Aorta (tissue), 5 donors: ENCODE measurements around the gene TTLL8. TPM values are rescaled to one million over a fixed set of nuclear protein-coding genes. Genes with fewer than 3 reads are reported as not detected.
"Not testable (repeated sequence)": the region's sequence is repeated elsewhere in the genome, so short reads cannot be mapped to it uniquely, and the experiment has no call there.

Source experiments
- ATAC-seq: fragments of 200-7000 bp; cut with Tn5 transposase; one replicate; pipeline ENCODE4 v1.9.1; 2022; ENCODE audit warnings: moderate library complexity; ENCODE audit not compliant: low FRiP score
- DNase-seq, 2 donors: peaks; one replicate each; pipeline ENCODE4 v3.0.0-alpha.2; 2020
- H3K27ac ChIP-seq, 2 donors: one replicate each; pipeline ENCODE4 v1.5.1; 2013; ENCODE audit warnings: low read length in 2 of 2, mild to moderate bottlenecking in 2 of 2, moderate library complexity in 2 of 2, control low read depth in 1 of 2, inconsistent platforms in 1 of 2, low read depth in 1 of 2
- H3K27me3 ChIP-seq, 2 donors: one replicate each; pipeline ENCODE4 v1.6.1; 2013; ENCODE audit warnings: control low read depth in 1 of 2, low read length in 1 of 2, mild to moderate bottlenecking in 1 of 2, moderate library complexity in 1 of 2; ENCODE audit not compliant: insufficient read depth in 2 of 2, control insufficient read depth in 1 of 2
- H3K36me3 ChIP-seq, 2 donors: one replicate each; pipeline ENCODE4 v1.6.1; 2013; ENCODE audit warnings: control low read depth in 1 of 2, low read length in 1 of 2, mild to moderate bottlenecking in 1 of 2; ENCODE audit not compliant: insufficient read depth in 2 of 2, control insufficient read depth in 1 of 2
- H3K4me1 ChIP-seq, 2 donors: one replicate each; pipeline ENCODE4 v1.6.1; 2013; ENCODE audit warnings: low read length in 2 of 2, control low read depth in 1 of 2, mild to moderate bottlenecking in 1 of 2, moderate library complexity in 1 of 2; ENCODE audit not compliant: insufficient read depth in 2 of 2, control insufficient read depth in 1 of 2
- H3K4me3 ChIP-seq, 2 donors: one replicate each; pipeline ENCODE4 v1.5.1; 2013; ENCODE audit warnings: low read length in 2 of 2, control low read depth in 1 of 2, mild to moderate bottlenecking in 1 of 2
- H3K9me3 ChIP-seq: one replicate; pipeline ENCODE4 v1.6.1; 2013; ENCODE audit warnings: mild to moderate bottlenecking, low read length; ENCODE audit not compliant: control insufficient read depth
- WGBS, 2 donors: extraction: QIAGEN DNeasy Blood & Tissue Kit; methylation state at CpG; one replicate each; pipeline ENCODE4 v1.1.7; 2013; 5-methylcytosine and 5-hydroxymethylcytosine counted together
- intact Hi-C, 2 donors: fragments of 100-400 bp; cut with DNase I; formaldehyde crosslinking; loops; one replicate each; pipeline versions ENCODE4 v1.14.2 to v1.15.0; 2022
- polyA plus RNA-seq, 2 donors: library from polyadenylated mRNA; stranded (reverse); fragments of 200-250 nt; gene quantifications; one replicate each; pipeline ENCODE4 v1.2.3, GENCODE V29; 2013
- total RNA-seq, 2 donors: library from RNA; stranded (reverse); fragmentation: NEBNext Ultra II Directional; extraction: Animal tissue kit (Norgen Biotek cat#: 25700); gene quantifications; one replicate each; pipeline ENCODE4 v1.2.1, GENCODE V29; 2021
- donor health status: healthy with polysubstance abuse.
- donor health status: Bipolar disorder and iron deficiency.
- donor health status: DM: no; HTN: no; CAD: no.
- donor health status: DM: no; HTN: no; CAD: no.
- donor health status: DM: yes; HTN: yes; CAD: no.

TTLL8 gene
- total and polyA plus RNA-seq, 4 donors: not detected

DNA sequence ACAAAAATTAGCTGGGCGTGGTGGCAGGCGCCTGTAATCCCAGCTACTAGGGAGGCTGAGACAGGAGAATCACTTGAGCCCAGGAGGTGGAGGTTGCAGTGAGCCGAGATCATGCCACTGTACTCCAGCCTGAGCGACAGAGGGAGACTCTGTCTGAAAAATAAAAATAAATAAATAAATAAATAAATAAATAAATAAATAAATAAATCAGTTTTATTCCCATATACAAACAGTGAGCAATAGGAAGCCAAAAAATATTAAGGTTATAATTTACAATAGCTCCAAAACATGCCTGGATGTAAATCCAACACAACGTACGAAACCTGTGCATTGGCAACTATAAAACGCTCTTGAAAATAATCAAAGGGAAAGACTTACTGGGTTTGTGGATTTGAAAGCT lies 76.3 kb downstream of the TTLL8 start:
- not testable (repeated sequence) for DNase-seq, H3K27ac ChIP-seq, H3K27me3 ChIP-seq, H3K9me3 ChIP-seq, H3K4me1 ChIP-seq, ATAC-seq, H3K36me3 ChIP-seq, H3K4me3 ChIP-seq
- whole genome bisulfite sequencing, 2 donors: 93 to 96% methylated on average over 7 of the region's 7 CpGs
- intact Hi-C loops: loop anchor here in 1 of 2 donors (5.0 kb wide), 1 partner anchor 46 kb away; no protein-coding TSS in a partner anchor

DNA sequence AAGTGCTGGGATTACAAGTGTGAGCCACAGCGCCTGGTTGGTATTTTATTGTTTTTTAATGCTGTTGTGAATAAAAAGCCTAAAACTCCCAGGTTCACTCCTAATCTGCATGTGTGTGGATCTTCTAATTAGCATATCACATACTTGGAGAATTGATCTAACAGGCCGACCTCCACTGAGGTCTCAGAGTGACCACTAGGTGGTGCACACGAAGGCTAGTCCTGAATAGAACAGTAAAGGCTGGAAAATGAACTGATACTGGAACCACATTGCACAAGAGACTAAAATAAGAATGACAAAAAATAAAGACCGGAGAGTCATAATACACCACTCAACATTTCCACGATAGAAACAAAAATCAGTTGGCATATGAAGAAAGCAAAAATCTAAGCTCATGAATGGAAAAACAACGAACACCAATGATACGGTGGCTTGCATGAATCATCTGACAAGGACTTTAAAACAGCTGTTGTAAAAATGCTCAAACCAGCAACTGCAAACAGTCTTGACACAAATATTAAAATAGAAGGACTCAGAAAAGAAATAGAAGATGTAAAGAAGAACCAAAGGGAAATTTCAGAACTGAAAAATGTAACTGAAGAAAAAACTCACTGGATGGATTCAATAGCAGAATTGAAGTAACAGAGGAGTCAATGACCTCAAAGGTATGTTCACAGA lies 78.4 kb downstream of the TTLL8 start:
- H3K4me3 ChIP-seq: no peak overlapping the region
- intact Hi-C loops: loop anchor here (5.0 to 10.0 kb wide), 3 partner anchors 48 to 55 kb away; no protein-coding TSS in a partner anchor
- H3K27me3 ChIP-seq: no peaks in the 10 kb centered on the region
- no peaks in the 10 kb centered on the region for H3K9me3 ChIP-seq
- DNase-seq (peak; percentile 38 to 51), ATAC-seq (peak; percentile 55)
- H3K36me3 ChIP-seq: no peaks in the 10 kb centered on the region
- H3K27ac ChIP-seq: no peak overlapping the region
- no peaks in the 10 kb centered on the region for H3K4me1 ChIP-seq
- WGBS, 2 donors: 53 to 55% methylated on average over 7 of the region's 7 CpGs

DNA sequence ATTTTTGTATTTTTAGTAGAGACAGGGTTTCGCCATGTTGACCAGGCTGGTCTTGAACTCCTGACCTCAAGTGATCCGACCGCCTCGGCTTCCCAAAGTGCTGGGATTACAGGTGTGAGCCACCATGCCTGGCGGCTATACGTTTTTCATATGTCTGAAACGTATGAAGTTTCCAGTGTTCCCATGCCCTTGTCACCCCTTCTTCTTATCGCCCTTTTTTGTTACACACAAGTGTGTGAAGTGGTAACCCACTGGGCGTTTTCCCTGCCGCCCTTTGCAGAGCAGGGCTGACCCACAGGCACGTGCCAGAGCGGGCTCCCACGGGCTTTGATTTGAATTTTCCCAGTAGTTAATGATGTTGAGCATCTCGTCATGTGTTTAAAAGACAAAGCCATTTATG lies 80.5 kb downstream of the TTLL8 start:
- Histone ChIP-seq H3K27ac (no peak overlapping the region), H3K4me3 (no peak overlapping the region), H3K36me3 (no peaks in the 10 kb centered on the region), H3K9me3 (no peaks in the 10 kb centered on the region), H3K4me1 (no peaks in the 10 kb centered on the region), H3K27me3 (no peaks in the 10 kb centered on the region)
- ATAC-seq (no peak), DNase-seq (peak in 1 of 2 donors; percentile 45)
- intact Hi-C loops: loop anchor here in 1 of 2 donors (5.0 to 10.0 kb wide), 2 partner anchors 53 to 55 kb away; no protein-coding TSS in a partner anchor
- WGBS, 2 donors: 71 to 81% methylated on average over 14 of the region's 14 CpGs

DNA sequence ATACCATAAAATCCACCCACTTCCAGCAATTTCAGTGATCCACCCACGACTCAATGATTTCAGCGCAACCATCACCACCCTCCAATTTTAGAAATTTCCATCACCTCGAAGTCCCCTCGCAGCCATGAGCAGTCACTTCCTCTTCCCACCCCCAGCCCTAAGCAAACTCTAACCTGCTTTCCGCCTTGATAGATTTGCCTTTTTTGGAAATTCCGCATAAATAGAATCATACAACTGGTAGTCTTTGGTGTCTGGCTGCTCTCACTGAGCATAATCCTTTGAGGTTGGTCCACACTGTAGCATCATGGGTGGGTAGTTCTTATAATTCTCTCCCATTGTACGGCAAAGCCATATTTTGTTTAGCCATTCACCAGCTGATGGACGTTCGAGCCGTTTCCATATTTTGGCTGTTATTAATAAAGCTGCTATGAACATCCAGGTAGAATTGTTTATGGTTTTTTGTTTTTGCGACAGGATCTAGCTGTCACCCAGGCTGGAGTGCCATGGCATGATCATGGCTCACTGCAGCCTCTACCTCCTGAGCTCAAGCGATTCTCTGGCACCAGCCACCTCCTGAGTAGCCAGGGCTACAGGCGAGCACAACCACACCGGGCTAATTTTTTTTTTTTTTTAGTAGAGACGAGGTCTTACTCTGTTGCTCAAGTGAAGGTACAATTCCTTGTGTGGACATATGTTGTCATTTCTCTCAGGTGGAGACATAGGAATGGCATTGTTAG lies 81.5 kb downstream of the TTLL8 start:
- Histone ChIP-seq H3K4me1 (no peaks in the 10 kb centered on the region), H3K27me3 (no peaks in the 10 kb centered on the region), H3K9me3 (no peaks in the 10 kb centered on the region), H3K4me3 (no peak overlapping the region), H3K36me3 (no peaks in the 10 kb centered on the region), H3K27ac (no peak overlapping the region)
- intact Hi-C loops: loop anchor here in 1 of 2 donors (5.0 to 10.0 kb wide), 2 partner anchors 52 to 56 kb away; no protein-coding TSS in a partner anchor
- ATAC-seq (peak; percentile 3), DNase-seq (peak in 1 of 2 donors; percentile 13)
- 52 to 60% methylated on average over 15 of the region's 15 CpGs for WGBS, 2 donors

DNA sequence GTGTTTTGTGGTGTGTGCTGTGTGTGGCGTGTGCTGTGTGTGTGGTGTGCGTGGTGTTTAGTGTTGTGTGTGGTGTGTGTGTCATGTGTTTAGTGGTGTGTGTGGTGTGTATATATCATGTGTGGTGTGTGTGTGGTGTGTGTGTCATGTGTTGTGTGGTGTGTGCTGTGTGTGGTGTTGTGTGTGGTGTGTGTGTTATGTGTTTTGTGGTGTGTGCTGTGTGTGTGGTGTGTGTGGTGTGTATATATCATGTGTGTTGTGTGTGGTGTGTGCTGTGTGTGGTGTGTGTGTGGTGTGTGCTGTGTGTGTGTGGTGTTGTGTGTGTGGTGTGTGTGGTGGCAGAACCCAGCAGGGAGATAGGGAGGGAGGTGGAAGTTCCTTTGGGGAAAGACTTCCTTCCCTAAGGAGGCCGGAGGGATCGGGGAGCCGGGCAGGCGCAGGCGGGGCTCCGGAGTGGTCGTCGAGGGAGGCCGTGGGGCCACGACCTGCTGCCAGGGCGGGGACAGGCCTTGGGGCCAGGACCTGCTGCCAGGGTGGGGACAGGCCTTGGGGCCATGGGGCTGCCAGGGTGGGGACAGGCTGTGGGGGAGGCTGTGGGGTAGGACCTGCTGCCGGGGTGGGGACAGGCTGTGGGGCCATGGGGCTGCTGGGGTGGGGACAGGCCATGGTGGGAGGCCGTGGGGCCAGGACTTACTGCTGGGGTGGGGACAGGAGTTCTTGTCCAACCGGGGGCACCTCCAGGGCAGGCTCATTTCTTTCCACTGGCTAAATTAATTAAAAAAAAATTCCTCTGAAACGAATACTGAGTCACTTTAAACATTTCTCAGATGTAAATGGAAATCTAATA lies 82.3 kb downstream of the TTLL8 start:
- DNase-seq (peak; percentile 50 to 73), ATAC-seq (no peak)
- Histone ChIP-seq H3K27me3 (no peaks in the 10 kb centered on the region), H3K9me3 (no peaks in the 10 kb centered on the region), H3K4me1 (no peaks in the 10 kb centered on the region), H3K27ac (no peak overlapping the region), H3K4me3 (no peak overlapping the region), H3K36me3 (no peaks in the 10 kb centered on the region)
- 44 to 48% methylated on average over 11 to 17 of the region's 17 CpGs for WGBS, 2 donors
- intact Hi-C loops: loop anchor here in 1 of 2 donors (5.0 to 10.0 kb wide), 2 partner anchors 51 to 57 kb away; no protein-coding TSS in a partner anchor

DNA sequence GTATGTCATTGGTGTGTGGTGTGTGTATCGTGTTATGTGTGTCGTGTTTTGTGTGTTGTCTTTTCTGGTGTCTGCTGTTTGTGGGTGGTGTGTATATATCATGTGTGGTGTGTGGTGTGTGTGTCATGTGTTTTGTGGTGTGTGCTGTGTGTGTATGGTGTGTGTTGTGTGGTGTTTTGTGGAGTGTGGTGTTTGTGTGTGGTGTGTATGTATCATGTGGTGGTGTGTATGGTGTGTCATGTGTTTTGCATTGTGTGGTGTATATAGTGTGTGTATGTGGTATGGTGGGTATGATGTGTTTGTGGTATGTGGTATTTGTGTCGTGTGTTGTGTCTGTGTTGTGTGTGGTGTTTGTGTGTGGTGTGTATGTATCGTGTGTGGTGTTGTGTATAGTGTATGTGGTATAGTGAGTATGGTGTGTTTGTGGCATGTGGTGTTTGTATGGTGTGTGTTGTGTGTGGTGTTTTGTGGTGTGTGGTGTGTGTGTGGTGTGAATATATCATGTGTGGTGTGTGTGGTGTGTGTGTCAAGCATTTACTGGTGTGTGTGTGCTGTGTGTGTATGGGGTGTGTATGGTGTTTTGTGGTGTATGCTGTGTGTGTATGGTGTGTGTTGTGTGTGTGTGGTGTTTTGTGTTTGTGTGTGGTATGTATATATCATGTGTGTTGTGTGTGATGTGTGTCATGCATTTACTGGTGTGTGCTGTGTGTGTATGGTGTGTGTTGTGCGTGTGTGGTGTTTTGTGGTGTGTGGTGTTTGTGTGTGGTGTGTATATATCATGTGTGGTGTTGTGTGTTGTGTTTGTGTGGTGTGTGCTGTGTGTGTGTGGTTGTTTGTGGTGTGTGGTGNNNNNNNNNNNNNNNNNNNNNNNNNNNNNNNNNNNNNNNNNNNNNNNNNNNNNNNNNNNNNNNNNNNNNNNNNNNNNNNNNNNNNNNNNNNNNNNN lies 84.8 kb downstream of the TTLL8 start:
- no peak overlapping the region for H3K27ac ChIP-seq
- DNase-seq (peak in 1 of 2 donors; percentile 2), ATAC-seq (no peak)
- no peaks in the 10 kb centered on the region for H3K9me3 ChIP-seq
- 91 to 92% methylated on average over 5 of the region's 5 CpGs for WGBS, 2 donors
- H3K4me3 ChIP-seq: no peak overlapping the region
- intact Hi-C loops: loop anchor here in 1 of 2 donors (10.0 kb wide), 1 partner anchor 48 kb away; no protein-coding TSS in a partner anchor
- no peaks in the 10 kb centered on the region for H3K27me3 ChIP-seq
- no peaks in the 10 kb centered on the region for H3K36me3 ChIP-seq
- H3K4me1 ChIP-seq: no peaks in the 10 kb centered on the region

DNA sequence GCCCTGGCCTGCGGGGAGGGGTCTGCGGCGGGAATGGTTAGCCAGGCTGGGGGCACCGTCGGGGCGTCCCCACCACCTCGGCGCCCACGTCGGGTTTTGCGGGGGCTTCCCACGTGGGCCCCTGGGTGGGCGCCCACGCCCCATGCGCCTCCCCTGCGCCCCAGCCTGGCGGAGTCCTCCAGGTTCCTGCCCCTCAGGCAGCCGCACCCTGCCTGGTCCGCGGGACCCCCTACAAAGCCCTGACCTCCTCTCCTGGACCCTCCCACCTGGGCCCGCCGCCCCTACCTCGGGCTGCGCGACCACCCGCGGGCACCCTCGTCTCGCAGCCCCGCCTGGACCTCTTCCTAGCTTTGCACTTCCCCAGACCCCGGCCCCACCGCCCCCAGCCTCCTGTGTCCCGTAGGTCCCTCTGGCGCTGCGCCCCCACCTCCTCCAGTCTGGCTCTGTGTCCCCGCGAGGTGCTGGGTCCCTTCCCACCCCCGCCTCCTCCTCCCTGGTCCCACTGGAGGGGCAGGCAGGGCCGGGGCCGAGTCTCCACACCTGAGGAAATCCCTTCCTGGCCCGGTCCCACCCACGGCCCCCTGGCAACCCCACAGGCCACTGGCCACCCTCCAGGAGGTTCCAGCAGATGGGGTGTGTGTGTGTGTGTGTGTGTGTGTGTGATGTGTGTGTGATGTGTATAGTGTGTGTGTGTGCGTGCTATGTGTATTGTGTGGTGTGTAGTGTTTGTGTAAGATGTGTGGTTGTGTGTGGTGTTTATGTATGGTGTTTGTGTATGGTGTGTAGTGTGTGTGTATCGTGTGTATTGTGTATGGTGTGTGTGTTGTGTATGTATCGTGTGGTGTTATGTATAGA lies 85.7 kb downstream of the TTLL8 start:
- no peak overlapping the region for H3K4me3 ChIP-seq
- no peaks in the 10 kb centered on the region for H3K9me3 ChIP-seq
- no peak overlapping the region for H3K27ac ChIP-seq
- H3K27me3 ChIP-seq: no peaks in the 10 kb centered on the region
- no peaks in the 10 kb centered on the region for H3K4me1 ChIP-seq
- DNase-seq (peak; percentile 53 to 78), ATAC-seq (no peak)
- intact Hi-C loops: loop anchor here in 1 of 2 donors (10.0 kb wide), 1 partner anchor 48 kb away; no protein-coding TSS in a partner anchor
- no peaks in the 10 kb centered on the region for H3K36me3 ChIP-seq
- WGBS, 2 donors: 34 to 37% methylated on average over 32 to 45 of the region's 45 CpGs
